ENCODE results near the gene CENPW.

DNA sequence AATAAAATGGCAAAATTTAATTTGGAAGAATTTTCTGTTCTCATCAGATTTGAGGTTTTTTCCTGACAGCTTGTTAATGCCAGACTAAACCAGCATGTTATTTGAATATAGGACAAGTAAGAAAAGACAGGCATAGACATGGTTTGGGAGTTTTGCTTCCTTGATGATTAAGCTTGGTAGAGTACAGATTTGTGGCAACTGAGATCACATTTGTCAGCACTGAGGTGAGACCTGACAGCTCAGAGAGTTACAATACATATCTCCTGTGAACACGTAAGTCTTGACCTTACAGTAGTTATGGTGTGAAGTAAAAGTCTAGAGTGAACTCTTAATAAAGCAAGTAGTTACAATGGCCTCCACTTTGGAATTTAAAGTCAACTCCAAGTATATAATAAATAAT is 34.5 kb downstream of the CENPW start:
- TF ChIP-seq, protein P1, sequence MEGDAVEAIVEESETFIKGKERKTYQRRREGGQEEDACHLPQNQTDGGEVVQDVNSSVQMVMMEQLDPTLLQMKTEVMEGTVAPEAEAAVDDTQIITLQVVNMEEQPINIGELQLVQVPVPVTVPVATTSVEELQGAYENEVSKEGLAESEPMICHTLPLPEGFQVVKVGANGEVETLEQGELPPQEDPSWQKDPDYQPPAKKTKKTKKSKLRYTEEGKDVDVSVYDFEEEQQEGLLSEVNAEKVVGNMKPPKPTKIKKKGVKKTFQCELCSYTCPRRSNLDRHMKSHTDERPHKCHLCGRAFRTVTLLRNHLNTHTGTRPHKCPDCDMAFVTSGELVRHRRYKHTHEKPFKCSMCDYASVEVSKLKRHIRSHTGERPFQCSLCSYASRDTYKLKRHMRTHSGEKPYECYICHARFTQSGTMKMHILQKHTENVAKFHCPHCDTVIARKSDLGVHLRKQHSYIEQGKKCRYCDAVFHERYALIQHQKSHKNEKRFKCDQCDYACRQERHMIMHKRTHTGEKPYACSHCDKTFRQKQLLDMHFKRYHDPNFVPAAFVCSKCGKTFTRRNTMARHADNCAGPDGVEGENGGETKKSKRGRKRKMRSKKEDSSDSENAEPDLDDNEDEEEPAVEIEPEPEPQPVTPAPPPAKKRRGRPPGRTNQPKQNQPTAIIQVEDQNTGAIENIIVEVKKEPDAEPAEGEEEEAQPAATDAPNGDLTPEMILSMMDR (IDR thresholded peaks at IDR 0.05) = no peak
- TF ChIP-seq POLR2A (IDR thresholded peaks at IDR 0.05; ENCODE audit: low read depth) = no peak
